ENCODE results near the gene CCRL2. TPM values are rescaled to one million over a fixed set of nuclear protein-coding genes. Genes with fewer than 3 reads are reported as not detected.

Gene CCRL2
- total RNA-seq, 4 donors from 2014 or later: 0.59 to 1.4 (median 0.99) TPM

- 91% methylated on average over 14 of the region's 14 CpGs for WGBS
- Histone ChIP-seq H3K4me3 (no peak overlapping the region), H3K36me3 (no peaks in the 10 kb centered on the region), H3K27ac (no peak overlapping the region), H3K27me3 (peaks cover 4% of the 10 kb centered on the region), H3K9me3 (no peaks in the 10 kb centered on the region), H3K4me1 (no peaks in the 10 kb centered on the region)
- DNase-seq (ENCODE audit: low spot score in 2 of 2): peak in 1 of 2 donors; percentile 68
- no peak for TF ChIP-seq POLR2AphosphoS5 (IDR thresholded peaks at IDR 0.05)
- no peak for TF ChIP-seq EP300 (IDR thresholded peaks at IDR 0.05)
- TF ChIP-seq POLR2A (IDR thresholded peaks at IDR 0.05): no peak
- no peak for TF ChIP-seq CTCF (IDR thresholded peaks at IDR 0.05)
Measured at GRCh38 chr3:46456118-46456517, 49.1 kb downstream of the CCRL2 start.

Other genes starting within 250 kb of the CCRL2 start
- gene CCR1, start 198.9 kb upstream of the CCRL2 start, total RNA-seq: 1 to 10 TPM in 2 of 4 donors, under 1 TPM in 2; 0.26 to 2.2 (median 1.0) TPM
- gene CCR3, start 164.8 kb upstream of the CCRL2 start, total RNA-seq: 1 to 10 TPM in 3 of 4 donors, not detected in 1; 1.5 to 6.3 (median 1.9) TPM
- 1 to 10 TPM in 1 of 4 donors, under 1 TPM in 3; 0.26 to 1.2 (median 0.76) TPM for gene CCR2, start 53.1 kb upstream of the CCRL2 start, total RNA-seq
- 1 to 10 TPM in 1 of 4 donors, under 1 TPM in 1, not detected in 2; 0.34 to 1.3 TPM for gene CCR5, start 36.3 kb upstream of the CCRL2 start, total RNA-seq
- gene LTF, start 57.6 kb downstream of the CCRL2 start, total RNA-seq: 1 to 10 TPM; 2.3 to 8.6 (median 3.7) TPM
- not detected for gene RTP3, start 90.7 kb downstream of the CCRL2 start, total RNA-seq
- 1 to 10 TPM in 3 of 4 donors, under 1 TPM in 1; 0.83 to 3.7 (median 2.6) TPM for gene LRRC2, start 159.0 kb downstream of the CCRL2 start, total RNA-seq
- under 1 TPM in 1 of 4 donors, not detected in 3; 0.64 TPM for gene FAM240A, start 205.3 kb downstream of the CCRL2 start, total RNA-seq

Data from suprapubic skin (tissue), 4 donors.